ENCODE data around the gene PKD1.
A peak's percentile ranks its signal among the peaks of the same experiment; 100 is the strongest.

PKD1 gene

DNA sequence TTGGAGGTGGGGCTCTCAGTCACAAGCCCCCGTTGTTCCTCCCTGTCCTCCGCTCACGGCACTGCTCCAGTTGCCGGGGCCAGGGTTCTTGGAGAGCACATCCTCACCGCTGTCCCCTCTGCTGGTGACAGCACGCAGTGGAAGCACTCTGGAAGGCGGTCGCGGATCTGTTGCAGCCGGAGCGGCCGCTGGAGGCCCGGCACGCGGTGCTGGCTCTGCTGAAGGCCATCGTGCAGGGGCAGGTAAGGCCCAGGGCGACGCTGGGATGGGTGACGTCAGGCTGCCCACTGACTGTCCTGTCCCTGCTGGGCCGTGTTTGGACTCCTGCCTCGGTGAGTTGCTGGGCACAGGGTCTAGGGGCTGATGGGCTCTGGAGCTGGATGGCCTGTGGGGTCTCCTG, 82.5 kb downstream of the PKD1 start:
- no peak for DNase-seq (ENCODE audit: extremely low spot score)
- CTCF ChIA-PET, result interaction anchor here (0.9 kb wide), 1 partner anchor 30 kb away, joined by 3 read pairs; no protein-coding TSS in a partner anchor
- POLR2A ChIA-PET, result no interaction called here
- TF ChIP-seq FOXM1 (IDR thresholded peaks at IDR 0.05; ENCODE audit: borderline replicate concordance) (no peak), SP1 (IDR thresholded peaks at IDR 0.05) (no peak), LEF1 (IDR thresholded peaks at IDR 0.05; ENCODE audit: borderline replicate concordance) (no peak), L3MBTL2 (conservative IDR thresholded peaks at IDR 0.05) (no peak)

GRCh38 chr16:2048116-2048543, 87.6 kb downstream of the PKD1 start:
- ChIA-PET POLR2A (interaction anchor here (0.7 to 3.1 kb wide), 18 partner anchors 9 to 119 kb away, joined by 3 to 23 read pairs (median 6); partner anchors contain the start of genes PKD1, RPS2 and TRAF7), CTCF (interaction anchor here (0.6 to 0.8 kb wide), 2 partner anchors 16 to 31 kb away, joined by 3 read pairs; no protein-coding TSS in a partner anchor)
- DNase-seq (ENCODE audit: extremely low spot score), result no peak
- TF ChIP-seq L3MBTL2 (conservative IDR thresholded peaks at IDR 0.05) (no peak), SUZ12 (IDR thresholded peaks at IDR 0.05) (no peak), TARDBP (IDR thresholded peaks at IDR 0.05) (no peak), FOXM1 (IDR thresholded peaks at IDR 0.05; ENCODE audit: borderline replicate concordance) (no peak), NFRKB (IDR thresholded peaks at IDR 0.05) (no peak), ELF4 (IDR thresholded peaks at IDR 0.05) (no peak), FOXK2 (IDR thresholded peaks at IDR 0.05) (no peak), CTBP1 (IDR thresholded peaks at IDR 0.05; ENCODE audit: borderline replicate concordance) (no peak), ZNF384 (IDR thresholded peaks at IDR 0.05) (no peak), FOXA1 (IDR thresholded peaks at IDR 0.05) (no peak), HDGF (IDR thresholded peaks at IDR 0.05; ENCODE audit: borderline replicate concordance) (no peak), BHLHE40 (IDR thresholded peaks at IDR 0.05; ENCODE audit: borderline replicate concordance) (no peak), SP1 (IDR thresholded peaks at IDR 0.05) (no peak), LEF1 (IDR thresholded peaks at IDR 0.05; ENCODE audit: borderline replicate concordance) (no peak), ARNT (IDR thresholded peaks at IDR 0.05) (no peak)
- TF ChIP-seq, protein P1, sequence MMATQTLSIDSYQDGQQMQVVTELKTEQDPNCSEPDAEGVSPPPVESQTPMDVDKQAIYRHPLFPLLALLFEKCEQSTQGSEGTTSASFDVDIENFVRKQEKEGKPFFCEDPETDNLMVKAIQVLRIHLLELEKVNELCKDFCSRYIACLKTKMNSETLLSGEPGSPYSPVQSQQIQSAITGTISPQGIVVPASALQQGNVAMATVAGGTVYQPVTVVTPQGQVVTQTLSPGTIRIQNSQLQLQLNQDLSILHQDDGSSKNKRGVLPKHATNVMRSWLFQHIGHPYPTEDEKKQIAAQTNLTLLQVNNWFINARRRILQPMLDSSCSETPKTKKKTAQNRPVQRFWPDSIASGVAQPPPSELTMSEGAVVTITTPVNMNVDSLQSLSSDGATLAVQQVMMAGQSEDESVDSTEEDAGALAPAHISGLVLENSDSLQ (IDR thresholded peaks at IDR 0.05), result no peak

- ChIA-PET CTCF (interaction anchor here (0.6 to 1.0 kb wide), 4 partner anchors 9 to 32 kb away, joined by 3 read pairs; no protein-coding TSS in a partner anchor), POLR2A (interaction anchor here (0.7 to 3.1 kb wide), 23 partner anchors 8 to 119 kb away, joined by 3 to 23 read pairs (median 6); partner anchors contain the start of genes MSRB1, NHERF2, PKD1 and RPS2)
- DNase-seq (ENCODE audit: extremely low spot score), result peak; percentile 100
- peak; percentile 84 for TF ChIP-seq L3MBTL2 (conservative IDR thresholded peaks at IDR 0.05)
- peak; percentile 81; the same call in 1 of the 2 replicates for TF ChIP-seq ELF4 (IDR thresholded peaks at IDR 0.05)
- TF ChIP-seq SUZ12 (IDR thresholded peaks at IDR 0.05), result no peak
These were observed 88.2 kb downstream of the PKD1 start, which contains the start of the genes NTHL1 and TSC2 for GRCh38 chr16:2047330-2048115. Gene NTHL1, minus strand, starts transcription at chr16:2047834. Its CDS starts 11 bp downstream, at chr16:2047823. Gene TSC2, plus strand, starts transcription at chr16:2047985. Its CDS starts 631 bp downstream, at chr16:2048616.

GRCh38 chr16:2046893-2047329, 88.8 kb downstream of the PKD1 start:
- TF ChIP-seq FOXA1 (IDR thresholded peaks at IDR 0.05), result no peak
- DNase-seq (ENCODE audit: extremely low spot score), result peak; percentile 42
- ChIA-PET CTCF (interaction anchor here (0.9 to 1.0 kb wide), 2 partner anchors 10 to 30 kb away, joined by 3 read pairs; no protein-coding TSS in a partner anchor), POLR2A (interaction anchor here (0.9 to 3.1 kb wide), 14 partner anchors 8 to 118 kb away, joined by 3 to 23 read pairs (median 6); partner anchors contain the start of genes MSRB1, NHERF2, RPS2 and TRAF7)

- CTCF ChIA-PET, result no interaction called here
- TF ChIP-seq FOXA1 (IDR thresholded peaks at IDR 0.05) (no peak), ELF4 (IDR thresholded peaks at IDR 0.05) (no peak), ARNT (IDR thresholded peaks at IDR 0.05) (no peak), ZNF384 (IDR thresholded peaks at IDR 0.05) (no peak), SUZ12 (IDR thresholded peaks at IDR 0.05) (no peak), TARDBP (IDR thresholded peaks at IDR 0.05) (no peak), NFRKB (IDR thresholded peaks at IDR 0.05) (no peak), SP1 (IDR thresholded peaks at IDR 0.05) (no peak), HDGF (IDR thresholded peaks at IDR 0.05; ENCODE audit: borderline replicate concordance) (no peak), BHLHE40 (IDR thresholded peaks at IDR 0.05; ENCODE audit: borderline replicate concordance) (no peak), FOXM1 (IDR thresholded peaks at IDR 0.05; ENCODE audit: borderline replicate concordance) (no peak), CTBP1 (IDR thresholded peaks at IDR 0.05; ENCODE audit: borderline replicate concordance) (no peak), L3MBTL2 (conservative IDR thresholded peaks at IDR 0.05) (no peak), FOXK2 (IDR thresholded peaks at IDR 0.05) (no peak), LEF1 (IDR thresholded peaks at IDR 0.05; ENCODE audit: borderline replicate concordance) (no peak)
- TF ChIP-seq, protein P1 (IDR thresholded peaks at IDR 0.05), result no peak
- POLR2A ChIA-PET, result interaction anchor here (0.7 to 3.1 kb wide), 9 partner anchors 10 to 109 kb away, joined by 3 to 23 read pairs (median 7); partner anchors contain the start of genes MSRB1, NHERF2, RPS2 and TRAF7
- no peak for DNase-seq (ENCODE audit: extremely low spot score)
These were observed 89.5 kb downstream of the PKD1 start for GRCh38 chr16:2045965-2046892.

DNA sequence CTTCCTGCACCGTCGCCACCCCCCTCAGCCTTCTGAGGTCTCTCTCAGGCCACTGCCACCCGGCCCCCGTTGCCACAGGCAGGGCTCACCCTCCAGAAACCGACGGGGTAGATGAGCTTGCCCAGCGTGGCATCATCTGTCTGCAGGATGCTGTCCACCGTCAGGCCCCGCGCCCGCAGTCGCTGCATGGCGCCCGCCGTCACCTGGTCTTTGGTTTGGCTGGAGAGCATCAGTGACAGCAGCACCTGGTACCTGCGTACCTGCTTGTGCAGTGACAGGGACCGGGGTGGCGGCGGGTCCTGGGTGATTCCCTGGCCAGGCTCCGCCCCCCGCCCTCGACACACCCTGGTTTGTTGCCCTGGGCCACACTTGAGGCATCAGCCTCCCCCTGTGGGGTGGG, 91.2 kb downstream of the PKD1 start:
- POLR2A ChIA-PET, result no interaction called here

More for the DNA sequence above, 91.2 kb downstream of the PKD1 start:
- no peak for TF ChIP-seq BHLHE40 (IDR thresholded peaks at IDR 0.05; ENCODE audit: borderline replicate concordance)
- no peak for TF ChIP-seq TARDBP (IDR thresholded peaks at IDR 0.05)
- CTCF ChIA-PET, result no interaction called here
- no peak for DNase-seq (ENCODE audit: extremely low spot score)
